HFFc6 (cell line): ENCODE data around the gene SQSTM1. TPM values are rescaled to one million over a fixed set of nuclear protein-coding genes. Genes with fewer than 3 reads are reported as not detected.

Experiments
- DNase-seq: peaks from one replicate; pipeline ENCODE4 v3.0.0-alpha.2; 2018
- H3K27ac Mint-ChIP-seq: 2 replicates; pipeline ENCODE4 v1.8.0; 2020; ENCODE audit warnings: mild to moderate bottlenecking, mixed read lengths
- H3K27me3 Mint-ChIP-seq: 2 replicates; pipeline ENCODE4 v1.8.0; 2021; ENCODE audit warnings: mild to moderate bottlenecking, moderate library complexity, mixed read lengths; ENCODE audit not compliant: insufficient read depth
- H3K36me3 Mint-ChIP-seq: 2 replicates; pipeline ENCODE4 v1.8.0; 2021; ENCODE audit warnings: low read depth, mixed read lengths
- H3K4me1 Mint-ChIP-seq: 2 replicates; pipeline ENCODE4 v1.8.0; 2020; ENCODE audit warnings: low read depth, mixed read lengths
- H3K4me3 Mint-ChIP-seq: 2 replicates; pipeline ENCODE4 v1.8.0; 2020; ENCODE audit warnings: mild to moderate bottlenecking, moderate library complexity, mixed read lengths
- H3K9me3 Mint-ChIP-seq: 2 replicates; pipeline ENCODE4 v1.8.0; 2020; ENCODE audit warnings: mild to moderate bottlenecking, mixed read lengths
- CTCF ChIP-seq: fragments of 200-600 bp; sonication (generic); IDR thresholded peaks from 2 replicates; pipeline ENCODE4 v1.5.0; 2021; ENCODE audit warnings: antibody characterized with exemption, mild to moderate bottlenecking
- total RNA-seq, 6 experiments: library from RNA; stranded (reverse); fragmentation: NEBNext Ultra II Directional; extraction: Animal tissue kit (Norgen Biotek cat#: 25700); gene quantifications; 2 replicates in 1 of 6; 3 replicates in 5 of 6; pipeline ENCODE4 v1.2.3, GENCODE V29; 2021

The SQSTM1 gene
- total RNA-seq, 6 experiments from 2014 or later: 188 to 282 (median 280) TPM

GRCh38 chr5:179801304-179802206 is 19.1 kb upstream of the SQSTM1 start:
- Mint-ChIP-seq H3K27ac (no peak overlapping the region), H3K4me3 (no peak overlapping the region), H3K9me3 (no peaks in the 10 kb centered on the region), H3K4me1 (peaks cover 29% of the 10 kb centered on the region), H3K27me3 (no peaks in the 10 kb centered on the region; the same call in 1 of the 2 replicates), H3K36me3 (peaks cover 10% of the 10 kb centered on the region; the same call in 1 of the 2 replicates)
- DNase-seq: no peak
- peak; percentile 64; the same call in 1 of the 2 replicates for TF ChIP-seq CTCF

GRCh38 chr5:179802207-179802883 is 18.4 kb upstream of the SQSTM1 start:
- Mint-ChIP-seq H3K4me1 (peaks cover 22% of the 10 kb centered on the region), H3K4me3 (no peak overlapping the region), H3K9me3 (no peaks in the 10 kb centered on the region), H3K27ac (peak overlapping the region; percentile 13; the same call in 1 of the 2 replicates), H3K27me3 (no peaks in the 10 kb centered on the region; the same call in 1 of the 2 replicates), H3K36me3 (peaks cover 10% of the 10 kb centered on the region; the same call in 1 of the 2 replicates)
- no peak for DNase-seq
- TF ChIP-seq CTCF: no peak

GRCh38 chr5:179802950-179803562 is 17.6 kb upstream of the SQSTM1 start:
- H3K4me3 Mint-ChIP-seq: no peak overlapping the region

GRCh38 chr5:179803651-179804554 is 16.8 kb upstream of the SQSTM1 start:
- H3K4me3 Mint-ChIP-seq: peak overlapping the region; percentile 91
- TF ChIP-seq CTCF: no peak
- H3K27me3 Mint-ChIP-seq: no peaks in the 10 kb centered on the region; the same call in 1 of the 2 replicates
- H3K36me3 Mint-ChIP-seq: peaks cover 10% of the 10 kb centered on the region; the same call in 1 of the 2 replicates
- DNase-seq: no peak
- H3K27ac Mint-ChIP-seq: peak overlapping the region; percentile 57
- H3K4me1 Mint-ChIP-seq: peaks cover 22% of the 10 kb centered on the region
- no peaks in the 10 kb centered on the region for H3K9me3 Mint-ChIP-seq

More at GRCh38 chr5:179802950-179803562, 17.6 kb upstream of the SQSTM1 start:
- DNase-seq: no peak
- peaks cover 10% of the 10 kb centered on the region; the same call in 1 of the 2 replicates for H3K36me3 Mint-ChIP-seq
- no peak for TF ChIP-seq CTCF
- peak overlapping the region; percentile 13; the same call in 1 of the 2 replicates for H3K27ac Mint-ChIP-seq
- H3K4me1 Mint-ChIP-seq: peaks cover 22% of the 10 kb centered on the region
- no peaks in the 10 kb centered on the region for H3K9me3 Mint-ChIP-seq
- H3K27me3 Mint-ChIP-seq: no peaks in the 10 kb centered on the region; the same call in 1 of the 2 replicates
